Keratinocyte (primary cell): Measurements from ENCODE around the gene RAC2.

Experiments used
- CTCF ChIP-seq, 3 experiments: IDR thresholded peaks in 1 of 3; conservative IDR thresholded peaks in 1 of 3; optimal IDR thresholded peaks in 1 of 3; 2 replicates in 2 of 3; 3 replicates in 1 of 3; pipeline versions ENCODE3 to v1.5.1; 2011; ENCODE audit warnings: low read length in 3 of 3, mild to moderate bottlenecking in 3 of 3, moderate library complexity in 2 of 3, control low read depth in 1 of 3, inconsistent platforms in 1 of 3; ENCODE audit not compliant: insufficient read depth in 2 of 3; ENCODE audit errors: extremely low read depth in 1 of 3
- EZH2 ChIP-seq: IDR thresholded peaks from one replicate; pipeline ENCODE4 v1.6.1; 2012; ENCODE audit warnings: inconsistent platforms, mild to moderate bottlenecking, low read length, moderate library complexity

- TF ChIP-seq EZH2 (no peak), CTCF (optimal IDR thresholded peaks at IDR 0.05 in 1 of 3, IDR thresholded peaks at IDR 0.05 in 1 of 3, conservative IDR thresholded peaks at IDR 0.05 in 1 of 3; ENCODE audit: extremely low read depth in 1 of 3, insufficient read depth in 2 of 3, low read length in 3 of 3) (no peak)
Observed at GRCh38 chr22:37211075-37211865, 32.8 kb downstream of the RAC2 start.
